Activated T-cell treated with anti-CD3 and anti-CD28 coated beads, Interleukin-2, amount 50 U/mL, for 4 hours (primary cell): Measurements from ENCODE around the gene CHTOP. TPM values are rescaled to one million over a fixed set of nuclear protein-coding genes. Genes with fewer than 3 reads are reported as not detected.
"Not testable (repeated sequence)": the region's sequence is repeated elsewhere in the genome, so short reads cannot be mapped to it uniquely, and the experiment has no call there.

Experiments
- ATAC-seq, 2 donors: fragments of 200-7000 bp; cut with Tn5 transposase; one replicate each; pipeline ENCODE4 v1.10.0; 2021
- DNase-seq: peaks from one replicate; pipeline ENCODE4 v3.0.0-alpha.2; 2020
- H3K27me3 Mint-ChIP-seq: one replicate; pipeline ENCODE4 v1.8.0; 2021; ENCODE audit warnings: low read depth, mixed read lengths
- H3K36me3 Mint-ChIP-seq: one replicate; pipeline ENCODE4 v1.8.0; 2022; ENCODE audit warnings: mixed read lengths; ENCODE audit not compliant: insufficient read depth
- H3K4me1 Mint-ChIP-seq: one replicate; pipeline ENCODE4 v1.8.0; 2021; ENCODE audit warnings: low read depth, mixed read lengths
- H3K4me3 Mint-ChIP-seq: one replicate; pipeline ENCODE4 v1.8.0; 2021; ENCODE audit warnings: mild to moderate bottlenecking, moderate library complexity, mixed read lengths
- H3K9me3 Mint-ChIP-seq: one replicate; pipeline ENCODE4 v1.8.0; 2021; ENCODE audit warnings: mixed read lengths
- total RNA-seq, 3 donors: library from RNA; stranded (reverse); gene quantifications; one replicate each; pipeline ENCODE4 v1.2.1, GENCODE V29; 2021

Gene CHTOP
- total RNA-seq, 3 donors from 2014 or later: 111 to 117 (median 114) TPM

- no peak overlapping the region for H3K4me3 Mint-ChIP-seq
- ATAC-seq (peak; percentile 40 to 42), DNase-seq (no peak)
- H3K4me1 Mint-ChIP-seq: peaks cover 43% of the 10 kb centered on the region
- peaks cover 23% of the 10 kb centered on the region for H3K36me3 Mint-ChIP-seq
- no peaks in the 10 kb centered on the region for H3K27me3 Mint-ChIP-seq
- no peaks in the 10 kb centered on the region for H3K9me3 Mint-ChIP-seq
These were observed 16.0 kb downstream of the CHTOP start for GRCh38 chr1:153649863-153650235.

GRCh38 chr1:153651771-153652170, 17.9 kb downstream of the CHTOP start:
- Mint-ChIP-seq H3K27me3 (no peaks in the 10 kb centered on the region), H3K4me3 (no peak overlapping the region), H3K4me1 (peaks cover 25% of the 10 kb centered on the region), H3K9me3 (no peaks in the 10 kb centered on the region), H3K36me3 (peaks cover 6% of the 10 kb centered on the region)
- ATAC-seq (no peak), DNase-seq (no peak)

GRCh38 chr1:153652805-153653500, 19.1 kb downstream of the CHTOP start:
- DNase-seq: no peak
- ATAC-seq: no peak

GRCh38 chr1:153655333-153655732, 21.5 kb downstream of the CHTOP start:
- H3K4me3 Mint-ChIP-seq: no peak overlapping the region
- DNase-seq (no peak), ATAC-seq (no peak)
- no peaks in the 10 kb centered on the region for H3K36me3 Mint-ChIP-seq
- peaks cover 11% of the 10 kb centered on the region for H3K4me1 Mint-ChIP-seq
- no peaks in the 10 kb centered on the region for H3K27me3 Mint-ChIP-seq
- H3K9me3 Mint-ChIP-seq: no peaks in the 10 kb centered on the region

More at GRCh38 chr1:153652805-153653500, 19.1 kb downstream of the CHTOP start:
- no peaks in the 10 kb centered on the region for H3K27me3 Mint-ChIP-seq
- no peaks in the 10 kb centered on the region for H3K36me3 Mint-ChIP-seq
- no peaks in the 10 kb centered on the region for H3K9me3 Mint-ChIP-seq
- no peak overlapping the region for H3K4me3 Mint-ChIP-seq
- H3K4me1 Mint-ChIP-seq: peaks cover 18% of the 10 kb centered on the region

- H3K9me3 Mint-ChIP-seq: no peaks in the 10 kb centered on the region
- H3K27me3 Mint-ChIP-seq: no peaks in the 10 kb centered on the region
- H3K36me3 Mint-ChIP-seq: peaks cover 17% of the 10 kb centered on the region
- peak within 1 kb of the TSS; percentile 91 for H3K4me3 Mint-ChIP-seq
- ATAC-seq (peak; percentile 97), DNase-seq (peak; percentile 84)
- peaks cover 11% of the 10 kb centered on the region for H3K4me1 Mint-ChIP-seq
These were observed 24.7 kb downstream of the CHTOP start, which contains the start of gene SNAPIN for GRCh38 chr1:153658400-153659174. Gene SNAPIN (plus strand): TSS chr1:153658703. CDS start chr1:153658744, 41 bp downstream.

GRCh38 chr1:153659175-153659534, 25.3 kb downstream of the CHTOP start:
- no peak for DNase-seq
- H3K4me1 Mint-ChIP-seq: peaks cover 11% of the 10 kb centered on the region
- H3K9me3 Mint-ChIP-seq: no peaks in the 10 kb centered on the region
- no peaks in the 10 kb centered on the region for H3K27me3 Mint-ChIP-seq
- ATAC-seq: no peak
- peak overlapping the region; percentile 91 for H3K4me3 Mint-ChIP-seq
- H3K36me3 Mint-ChIP-seq: peaks cover 19% of the 10 kb centered on the region

- Mint-ChIP-seq H3K4me1 (peaks cover 11% of the 10 kb centered on the region), H3K4me3 (peak overlapping the region; percentile 91), H3K36me3 (peaks cover 22% of the 10 kb centered on the region), H3K9me3 (no peaks in the 10 kb centered on the region), H3K27me3 (no peaks in the 10 kb centered on the region)
- DNase-seq (no peak), ATAC-seq (no peak)
These were observed 25.8 kb downstream of the CHTOP start for GRCh38 chr1:153659656-153660055.

- Mint-ChIP-seq H3K9me3 (no peaks in the 10 kb centered on the region), H3K36me3 (peaks cover 33% of the 10 kb centered on the region), H3K4me3 (no peak overlapping the region), H3K4me1 (peaks cover 13% of the 10 kb centered on the region), H3K27me3 (no peaks in the 10 kb centered on the region)
- ATAC-seq (no peak), DNase-seq (no peak)
These were observed 27.3 kb downstream of the CHTOP start for GRCh38 chr1:153661111-153661708.

- no peak for ATAC-seq
- no peaks in the 10 kb centered on the region for H3K27me3 Mint-ChIP-seq
These were observed 28.4 kb downstream of the CHTOP start for GRCh38 chr1:153662269-153662668.

GRCh38 chr1:153663211-153663610, 29.3 kb downstream of the CHTOP start:
- DNase-seq (no peak), ATAC-seq (no peak)
- peaks cover 19% of the 10 kb centered on the region for H3K4me1 Mint-ChIP-seq
- no peaks in the 10 kb centered on the region for H3K9me3 Mint-ChIP-seq
- H3K27me3 Mint-ChIP-seq: no peaks in the 10 kb centered on the region
- no peak overlapping the region for H3K4me3 Mint-ChIP-seq
- H3K36me3 Mint-ChIP-seq: peaks cover 47% of the 10 kb centered on the region

More at GRCh38 chr1:153662269-153662668, 28.4 kb downstream of the CHTOP start:
- no peak for DNase-seq
- peaks cover 13% of the 10 kb centered on the region for H3K4me1 Mint-ChIP-seq
- H3K36me3 Mint-ChIP-seq: peaks cover 39% of the 10 kb centered on the region
- H3K9me3 Mint-ChIP-seq: no peaks in the 10 kb centered on the region
- no peak overlapping the region for H3K4me3 Mint-ChIP-seq

GRCh38 chr1:153667439-153667838, 33.6 kb downstream of the CHTOP start:
- ATAC-seq (no peak), DNase-seq (no peak)
- Mint-ChIP-seq H3K9me3 (no peaks in the 10 kb centered on the region), H3K4me1 (peaks cover 25% of the 10 kb centered on the region), H3K4me3 (peak overlapping the region; percentile 53), H3K27me3 (no peaks in the 10 kb centered on the region), H3K36me3 (peaks cover 50% of the 10 kb centered on the region)

GRCh38 chr1:153668672-153669071, 34.8 kb downstream of the CHTOP start:
- H3K4me1 Mint-ChIP-seq: peaks cover 25% of the 10 kb centered on the region
- peaks cover 45% of the 10 kb centered on the region for H3K36me3 Mint-ChIP-seq
- DNase-seq, H3K27me3 Mint-ChIP-seq, H3K9me3 Mint-ChIP-seq, ATAC-seq, H3K4me3 Mint-ChIP-seq: not testable (repeated sequence)

GRCh38 chr1:153669606-153670005, 35.7 kb downstream of the CHTOP start:
- DNase-seq: no peak
- Mint-ChIP-seq H3K4me1 (peaks cover 25% of the 10 kb centered on the region), H3K9me3 (no peaks in the 10 kb centered on the region), H3K27me3 (no peaks in the 10 kb centered on the region), H3K4me3 (no peak overlapping the region), H3K36me3 (peaks cover 41% of the 10 kb centered on the region)
- ATAC-seq: no peak

GRCh38 chr1:153670257-153670858, 36.5 kb downstream of the CHTOP start:
- DNase-seq (no peak), ATAC-seq (peak; percentile 4 to 7)
- H3K4me1 Mint-ChIP-seq: peaks cover 24% of the 10 kb centered on the region
- H3K27me3 Mint-ChIP-seq: no peaks in the 10 kb centered on the region
- no peak overlapping the region for H3K4me3 Mint-ChIP-seq
- H3K9me3 Mint-ChIP-seq: no peaks in the 10 kb centered on the region
- peaks cover 33% of the 10 kb centered on the region for H3K36me3 Mint-ChIP-seq
